Measurements from ENCODE around the gene MYMK.

The MYMK gene

GRCh38 chr9:133471551-133472276 is 53.0 kb downstream of the MYMK start:
- DNase-seq (ENCODE audit: low spot score): no peak
- TF ChIP-seq, protein P1, sequence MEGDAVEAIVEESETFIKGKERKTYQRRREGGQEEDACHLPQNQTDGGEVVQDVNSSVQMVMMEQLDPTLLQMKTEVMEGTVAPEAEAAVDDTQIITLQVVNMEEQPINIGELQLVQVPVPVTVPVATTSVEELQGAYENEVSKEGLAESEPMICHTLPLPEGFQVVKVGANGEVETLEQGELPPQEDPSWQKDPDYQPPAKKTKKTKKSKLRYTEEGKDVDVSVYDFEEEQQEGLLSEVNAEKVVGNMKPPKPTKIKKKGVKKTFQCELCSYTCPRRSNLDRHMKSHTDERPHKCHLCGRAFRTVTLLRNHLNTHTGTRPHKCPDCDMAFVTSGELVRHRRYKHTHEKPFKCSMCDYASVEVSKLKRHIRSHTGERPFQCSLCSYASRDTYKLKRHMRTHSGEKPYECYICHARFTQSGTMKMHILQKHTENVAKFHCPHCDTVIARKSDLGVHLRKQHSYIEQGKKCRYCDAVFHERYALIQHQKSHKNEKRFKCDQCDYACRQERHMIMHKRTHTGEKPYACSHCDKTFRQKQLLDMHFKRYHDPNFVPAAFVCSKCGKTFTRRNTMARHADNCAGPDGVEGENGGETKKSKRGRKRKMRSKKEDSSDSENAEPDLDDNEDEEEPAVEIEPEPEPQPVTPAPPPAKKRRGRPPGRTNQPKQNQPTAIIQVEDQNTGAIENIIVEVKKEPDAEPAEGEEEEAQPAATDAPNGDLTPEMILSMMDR (IDR thresholded peaks at IDR 0.05; ENCODE audit: extremely low read depth, insufficient read depth, missing control alignments): no peak
- in situ Hi-C loops (cut with MboI; ENCODE audit: low pct_unique_long_range_greater_than_20kb, low sequenced_read_pairs, unreplicated experiment): no loop called here

DNA sequence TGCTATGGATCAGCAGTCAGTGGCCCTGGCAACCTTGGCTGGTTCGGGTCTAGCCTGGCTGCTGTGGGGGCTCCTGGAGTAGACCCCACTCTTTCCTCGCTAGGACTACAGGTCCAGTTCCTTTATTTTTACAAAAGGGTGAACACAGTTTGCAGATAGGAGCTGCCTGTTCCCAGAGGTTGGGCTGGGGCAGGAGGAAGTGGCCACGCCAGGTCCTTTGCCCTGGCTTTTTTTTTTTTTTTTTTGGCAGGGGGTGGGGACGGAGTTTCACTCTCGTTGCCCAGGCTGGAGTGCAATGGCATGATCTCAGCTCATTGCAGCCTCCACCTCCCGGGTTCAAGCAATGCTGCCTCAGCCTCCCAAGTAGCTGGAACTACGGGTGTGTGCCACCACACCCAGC is 53.8 kb downstream of the MYMK start:
- in situ Hi-C loops (cut with MboI; ENCODE audit: low pct_unique_long_range_greater_than_20kb, low sequenced_read_pairs, unreplicated experiment): no loop called here
- TF ChIP-seq, protein P1 (IDR thresholded peaks at IDR 0.05; ENCODE audit: extremely low read depth, insufficient read depth, missing control alignments): no peak
- no peak for DNase-seq (ENCODE audit: low spot score)

DNA sequence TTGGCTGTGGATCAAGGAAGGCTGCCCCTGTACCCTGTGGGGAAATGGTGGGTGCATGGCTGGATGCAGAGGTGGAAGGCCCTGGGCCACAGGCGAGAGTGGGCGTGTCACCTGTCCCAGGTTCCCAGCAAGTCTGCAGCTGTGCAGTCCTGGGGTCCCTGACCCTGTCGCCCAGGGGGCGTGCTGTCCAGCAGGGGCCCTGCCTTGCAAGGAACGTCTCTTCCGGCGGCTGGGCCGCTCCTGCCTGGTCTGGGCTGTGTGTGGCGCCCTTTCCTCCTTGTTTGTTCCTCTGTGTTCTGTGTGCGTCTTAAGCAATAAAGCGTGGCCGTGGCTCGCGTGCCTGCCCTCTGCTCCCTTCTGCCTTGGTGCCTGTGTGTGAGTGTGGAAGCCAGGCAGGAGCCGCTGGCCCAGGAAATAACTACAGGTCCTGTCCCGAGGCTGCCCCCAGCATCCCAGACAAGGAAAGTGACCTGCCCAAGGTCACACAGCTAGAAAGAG is 54.3 kb downstream of the MYMK start:
- DNase-seq (ENCODE audit: low spot score): no peak
- TF ChIP-seq, protein P1 (IDR thresholded peaks at IDR 0.05; ENCODE audit: extremely low read depth, insufficient read depth, missing control alignments): no peak
- in situ Hi-C loops (cut with MboI; ENCODE audit: low pct_unique_long_range_greater_than_20kb, low sequenced_read_pairs, unreplicated experiment): no loop called here

DNA sequence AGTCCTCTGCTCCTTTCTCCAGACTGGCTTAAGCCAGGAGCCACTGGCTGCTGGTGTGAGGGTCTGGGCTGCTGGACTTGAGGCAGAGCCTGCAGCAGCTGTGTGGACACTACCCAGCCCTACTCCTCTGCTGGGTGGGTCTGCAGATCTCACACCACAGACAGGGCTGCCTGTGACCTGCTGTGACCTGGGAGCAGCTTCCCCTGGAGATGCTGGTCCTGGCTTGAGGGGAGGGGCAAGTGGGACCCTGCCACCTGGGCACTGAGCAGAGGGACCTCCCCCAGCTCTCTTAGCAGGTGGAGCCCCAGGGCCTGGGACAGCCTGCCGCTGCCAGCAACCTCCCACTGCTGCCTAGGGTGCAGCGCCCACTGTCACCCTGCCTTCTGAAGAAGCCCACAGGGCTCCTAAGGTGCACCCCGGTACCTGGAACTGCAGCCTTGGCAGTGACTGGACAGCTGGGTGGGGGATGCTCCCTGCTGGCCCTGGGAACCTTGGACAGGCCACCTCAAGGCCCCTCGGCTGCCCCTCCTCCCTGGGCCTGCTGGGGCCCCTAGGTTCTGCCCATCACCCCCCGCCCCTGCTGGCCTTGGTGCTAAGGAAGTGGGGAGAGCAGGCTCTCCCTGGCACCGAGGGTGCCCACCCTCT is 55.9 kb downstream of the MYMK start:
- TF ChIP-seq, protein P1 (IDR thresholded peaks at IDR 0.05; ENCODE audit: extremely low read depth, insufficient read depth, missing control alignments): no peak
- in situ Hi-C loops (cut with MboI; ENCODE audit: low pct_unique_long_range_greater_than_20kb, low sequenced_read_pairs, unreplicated experiment): no loop called here
- no peak for DNase-seq (ENCODE audit: low spot score)

DNA sequence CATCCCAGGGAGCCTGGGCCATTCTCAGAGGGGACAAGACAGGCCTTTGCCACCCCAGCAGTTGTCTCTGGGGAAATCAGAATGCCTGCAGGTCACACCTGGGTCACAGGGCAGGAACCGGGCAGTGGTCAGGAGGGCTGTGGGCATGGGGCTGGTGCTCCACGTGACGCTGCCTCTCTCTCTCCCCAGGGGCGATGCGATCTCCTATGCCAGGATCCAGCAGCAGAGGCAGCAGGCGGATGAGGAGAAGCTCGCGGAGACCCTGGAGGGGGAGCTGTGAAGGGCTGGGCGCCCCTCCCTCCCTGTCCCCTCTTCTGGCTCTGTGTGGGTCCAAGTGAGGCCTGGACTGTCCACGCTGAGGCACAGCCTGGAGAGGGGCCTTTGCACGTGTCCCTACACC is 56.4 kb downstream of the MYMK start:
- no peak for DNase-seq (ENCODE audit: low spot score)
- in situ Hi-C loops (cut with MboI; ENCODE audit: low pct_unique_long_range_greater_than_20kb, low sequenced_read_pairs, unreplicated experiment): no loop called here
- TF ChIP-seq, protein P1 (IDR thresholded peaks at IDR 0.05; ENCODE audit: extremely low read depth, insufficient read depth, missing control alignments): no peak

DNA sequence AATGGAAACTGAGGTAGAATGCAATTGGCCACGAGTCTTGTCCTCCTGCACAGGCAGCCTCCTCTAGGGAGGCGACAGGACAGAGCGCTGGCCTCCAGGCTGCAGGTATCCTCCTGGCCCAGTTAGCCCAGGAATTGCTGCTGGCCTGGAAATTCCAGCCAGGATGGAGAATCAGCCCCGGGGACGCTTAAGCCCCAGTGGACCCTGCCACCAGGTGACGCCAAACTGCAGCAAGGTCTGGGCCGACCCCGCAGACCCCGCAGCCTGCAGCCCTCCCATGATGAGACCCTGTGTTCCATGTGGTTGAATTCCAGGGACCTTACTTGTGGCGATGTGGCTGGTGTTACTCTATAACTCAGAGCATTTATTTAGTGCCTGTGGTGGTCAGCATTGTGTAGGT is 57.7 kb downstream of the MYMK start:
- DNase-seq (ENCODE audit: low spot score): no peak
- in situ Hi-C loops (cut with MboI; ENCODE audit: low pct_unique_long_range_greater_than_20kb, low sequenced_read_pairs, unreplicated experiment): no loop called here
- TF ChIP-seq, protein P1 (IDR thresholded peaks at IDR 0.05; ENCODE audit: extremely low read depth, insufficient read depth, missing control alignments): no peak
